Activated naive CD4-positive, alpha-beta T cell treated with anti-CD3 and anti-CD28 coated beads for 36 hours (primary cell): Measurements from ENCODE around the gene GK. TPM values are rescaled to one million over a fixed set of nuclear protein-coding genes. Genes with fewer than 3 reads are reported as not detected.

ENCODE experiments used
- CTCF ChIA-PET: fragments of 350-600 bp; sonication (Branson Sonifier 250); formaldehyde crosslinking; loops from one replicate; lab custom pipeline; 2021; ENCODE audit warnings: antibody characterized with exemption; lab: Charles Lee
- DNase-seq: peaks from one replicate; pipeline ENCODE4 v3.0.0-alpha.2; 2020
- H3K27ac Mint-ChIP-seq: one replicate; pipeline ENCODE4 v1.8.0; 2021; ENCODE audit warnings: mild to moderate bottlenecking, mixed read lengths
- H3K27me3 Mint-ChIP-seq: one replicate; pipeline ENCODE4 v1.8.0; 2021; ENCODE audit warnings: low read depth, mixed read lengths
- H3K36me3 Mint-ChIP-seq: one replicate; pipeline ENCODE4 v1.8.0; 2021; ENCODE audit warnings: low read depth, mixed read lengths
- H3K4me1 Mint-ChIP-seq: one replicate; pipeline ENCODE4 v1.8.0; 2021; ENCODE audit warnings: low read depth, mixed read lengths
- H3K4me3 Mint-ChIP-seq: one replicate; pipeline ENCODE4 v1.8.0; 2021; ENCODE audit warnings: mild to moderate bottlenecking, moderate library complexity, mixed read lengths
- H3K9me3 Mint-ChIP-seq: one replicate; pipeline ENCODE4 v1.8.0; 2021; ENCODE audit warnings: mixed read lengths
- intact Hi-C: fragments of 100-400 bp; cut with micrococcal nuclease; formaldehyde crosslinking; loops from one replicate; pipeline ENCODE4 v1.15.1; 2023
- total RNA-seq, 2 experiments: library from RNA; stranded (reverse); gene quantifications; one replicate each; pipeline ENCODE4 v1.2.3, GENCODE V29; 2021

GK gene
- total RNA-seq, 2 experiments from 2014 or later: 85.9 to 90.3 TPM

DNA sequence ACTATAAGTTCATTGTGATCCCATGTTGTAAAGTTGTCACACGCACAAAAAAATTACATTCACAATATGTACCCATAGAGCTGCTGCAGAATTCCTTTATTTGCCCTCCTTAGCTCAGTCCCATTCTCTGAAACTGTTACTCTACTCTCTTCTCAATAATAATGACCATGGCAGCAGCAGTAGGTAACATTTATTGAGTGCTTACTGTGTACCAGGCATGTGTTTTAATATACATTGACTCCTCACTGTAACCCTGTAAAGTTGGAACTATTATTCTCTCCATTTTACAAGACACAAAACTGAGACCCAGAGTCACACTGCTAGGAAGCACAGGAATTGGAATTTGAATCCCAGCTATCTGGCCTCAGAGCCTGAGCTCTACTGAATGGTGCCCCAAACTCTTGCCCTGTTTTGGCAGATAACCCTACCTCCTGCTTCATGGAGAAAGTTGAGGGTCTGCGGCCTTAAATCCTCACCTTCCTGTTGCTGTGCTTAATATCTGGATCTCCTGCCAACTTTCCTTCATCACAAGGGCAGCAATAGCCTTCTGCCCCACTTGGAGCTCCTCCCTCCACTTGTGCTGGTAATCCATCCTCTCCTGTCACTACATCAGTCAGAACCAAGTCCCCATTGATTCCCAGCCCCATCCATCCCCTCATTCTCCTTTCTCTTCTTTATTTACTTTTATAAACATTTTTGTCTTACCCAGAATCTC lies 20.8 kb downstream of the GK start:
- Mint-ChIP-seq H3K27ac (no peak overlapping the region), H3K9me3 (no peaks in the 10 kb centered on the region), H3K36me3 (peaks cover 40% of the 10 kb centered on the region), H3K4me1 (no peaks in the 10 kb centered on the region), H3K27me3 (no peaks in the 10 kb centered on the region), H3K4me3 (no peak overlapping the region)
- CTCF ChIA-PET: no interaction called here
- DNase-seq: no peak
- intact Hi-C loops: no loop called here

GRCh38 chrX:30674799-30675198 lies 21.6 kb downstream of the GK start:
- Mint-ChIP-seq H3K27me3 (no peaks in the 10 kb centered on the region), H3K4me1 (no peaks in the 10 kb centered on the region), H3K9me3 (no peaks in the 10 kb centered on the region), H3K27ac (no peak overlapping the region), H3K4me3 (no peak overlapping the region), H3K36me3 (peaks cover 46% of the 10 kb centered on the region)
- no peak for DNase-seq
- intact Hi-C loops: no loop called here
- CTCF ChIA-PET: no interaction called here

DNA sequence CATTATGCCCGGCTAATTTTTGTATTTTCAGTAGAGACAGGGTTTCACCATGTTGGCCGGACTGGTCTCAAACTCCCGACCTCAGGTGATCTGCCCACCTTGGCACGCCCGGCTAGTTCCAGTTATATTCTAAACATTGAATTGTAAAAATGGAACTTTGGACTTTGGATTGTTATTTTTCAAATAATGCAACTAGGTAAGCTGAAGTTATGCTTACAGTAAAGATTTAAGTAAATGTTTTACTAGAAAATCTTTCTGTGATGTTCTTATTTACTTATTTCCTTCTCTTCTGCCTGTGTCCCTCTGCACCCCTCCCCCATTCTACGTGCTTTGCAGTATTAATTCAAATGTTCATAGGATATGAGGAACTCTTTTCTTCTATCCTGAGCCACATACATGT lies 26.1 kb downstream of the GK start:
- peaks cover 45% of the 10 kb centered on the region for H3K36me3 Mint-ChIP-seq
- no peaks in the 10 kb centered on the region for H3K4me1 Mint-ChIP-seq

DNA sequence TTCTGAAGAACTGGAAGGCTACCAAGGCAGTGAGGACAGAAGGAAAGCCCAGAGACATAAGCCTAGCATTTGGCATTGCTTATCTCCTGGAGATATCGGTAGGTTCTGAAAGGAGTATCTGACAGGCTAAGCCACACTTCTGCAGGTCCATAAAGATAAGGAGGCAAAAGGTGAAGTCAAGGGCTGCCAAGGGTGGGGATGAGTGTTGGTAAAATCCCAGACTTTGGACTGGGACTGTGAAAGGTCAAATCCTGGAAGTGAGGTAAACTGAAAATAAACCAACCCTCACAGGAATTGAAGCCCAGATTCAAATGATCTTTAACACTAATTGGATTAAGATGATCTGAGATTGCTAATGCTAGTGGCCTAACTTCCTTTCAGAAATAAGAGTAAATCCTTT lies 27.4 kb downstream of the GK start:
- intact Hi-C loops: no loop called here
- H3K4me1 Mint-ChIP-seq: no peaks in the 10 kb centered on the region
- CTCF ChIA-PET: no interaction called here
- H3K27ac Mint-ChIP-seq: no peak overlapping the region
- peaks cover 41% of the 10 kb centered on the region for H3K36me3 Mint-ChIP-seq
- no peaks in the 10 kb centered on the region for H3K9me3 Mint-ChIP-seq
- DNase-seq: no peak
- no peaks in the 10 kb centered on the region for H3K27me3 Mint-ChIP-seq
- H3K4me3 Mint-ChIP-seq: no peak overlapping the region

More for the DNA sequence above, 26.1 kb downstream of the GK start:
- no peak overlapping the region for H3K27ac Mint-ChIP-seq
- no peak overlapping the region for H3K4me3 Mint-ChIP-seq
- no peak for DNase-seq
- H3K27me3 Mint-ChIP-seq: no peaks in the 10 kb centered on the region
- CTCF ChIA-PET: no interaction called here
- intact Hi-C loops: no loop called here
- no peaks in the 10 kb centered on the region for H3K9me3 Mint-ChIP-seq

DNA sequence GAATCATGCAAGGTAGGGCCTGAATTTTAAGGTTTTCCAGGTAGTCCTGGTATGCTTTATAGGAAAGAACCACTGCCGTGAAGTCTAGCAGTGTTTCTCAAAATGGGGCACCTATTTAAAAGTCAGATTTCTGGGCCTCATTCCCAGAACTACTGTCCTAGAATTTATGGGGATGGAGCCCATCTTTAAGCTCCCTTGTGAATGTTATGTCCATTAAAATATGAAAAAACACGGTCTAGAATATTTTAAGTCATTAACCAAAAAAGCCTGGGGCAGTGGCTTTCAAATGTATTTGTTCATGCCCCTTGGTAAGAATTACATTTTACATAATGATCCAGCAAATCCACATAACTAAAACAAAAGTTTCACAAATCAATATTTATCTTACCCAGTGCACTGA lies 35.4 kb downstream of the GK start:
- Mint-ChIP-seq H3K4me1 (no peaks in the 10 kb centered on the region), H3K4me3 (no peak overlapping the region), H3K27me3 (no peaks in the 10 kb centered on the region), H3K9me3 (no peaks in the 10 kb centered on the region), H3K27ac (no peak overlapping the region), H3K36me3 (peaks cover 31% of the 10 kb centered on the region)
- intact Hi-C loops: no loop called here
- no peak for DNase-seq
- CTCF ChIA-PET: interaction anchor here (1.2 kb wide), 1 partner anchor 54 kb away, joined by 5 read pairs; no protein-coding TSS in a partner anchor

DNA sequence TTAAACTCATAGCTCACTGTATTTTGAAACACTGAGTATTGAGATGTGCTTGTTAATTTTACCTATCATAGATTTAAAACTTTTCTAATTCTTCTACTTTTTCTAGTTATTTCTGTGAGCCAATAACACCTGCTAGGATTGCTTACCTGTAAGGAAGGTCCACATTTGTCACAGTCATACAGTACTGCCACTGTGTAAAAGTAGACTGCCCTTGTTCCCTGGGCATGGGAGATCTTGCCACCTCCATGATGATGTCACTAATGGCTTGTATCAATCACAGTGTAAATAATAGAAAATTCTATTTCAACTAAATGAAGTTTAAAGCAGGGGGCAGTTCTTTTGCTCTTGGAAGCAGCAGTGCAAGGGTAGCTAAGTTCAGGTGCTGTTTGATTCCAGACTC lies 35.9 kb downstream of the GK start:
- no peaks in the 10 kb centered on the region for H3K27me3 Mint-ChIP-seq
- no peak for DNase-seq
- H3K4me1 Mint-ChIP-seq: no peaks in the 10 kb centered on the region
- H3K4me3 Mint-ChIP-seq: no peak overlapping the region
- CTCF ChIA-PET: interaction anchor here (1.2 kb wide), 1 partner anchor 54 kb away, joined by 5 read pairs; no protein-coding TSS in a partner anchor
- H3K36me3 Mint-ChIP-seq: peaks cover 28% of the 10 kb centered on the region
- H3K9me3 Mint-ChIP-seq: no peaks in the 10 kb centered on the region
- H3K27ac Mint-ChIP-seq: no peak overlapping the region
- intact Hi-C loops: no loop called here

- Mint-ChIP-seq H3K27me3 (no peaks in the 10 kb centered on the region), H3K4me3 (no peak overlapping the region), H3K36me3 (peaks cover 36% of the 10 kb centered on the region), H3K27ac (no peak overlapping the region), H3K9me3 (no peaks in the 10 kb centered on the region), H3K4me1 (no peaks in the 10 kb centered on the region)
- CTCF ChIA-PET: interaction anchor here (0.6 kb wide), 1 partner anchor 54 kb away, joined by 6 read pairs; no protein-coding TSS in a partner anchor
- no peak for DNase-seq
- intact Hi-C loops: no loop called here
These were observed 37.1 kb downstream of the GK start for GRCh38 chrX:30690330-30690729.

GRCh38 chrX:30693999-30694650 lies 40.9 kb downstream of the GK start:
- DNase-seq: no peak
- CTCF ChIA-PET: no interaction called here
- no peaks in the 10 kb centered on the region for H3K9me3 Mint-ChIP-seq
- H3K27ac Mint-ChIP-seq: no peak overlapping the region
- no peaks in the 10 kb centered on the region for H3K27me3 Mint-ChIP-seq
- H3K36me3 Mint-ChIP-seq: peaks cover 34% of the 10 kb centered on the region
- intact Hi-C loops: no loop called here
- no peaks in the 10 kb centered on the region for H3K4me1 Mint-ChIP-seq
- no peak overlapping the region for H3K4me3 Mint-ChIP-seq

- H3K27me3 Mint-ChIP-seq: no peaks in the 10 kb centered on the region
- no peaks in the 10 kb centered on the region for H3K4me1 Mint-ChIP-seq
- H3K27ac Mint-ChIP-seq: no peak overlapping the region
- DNase-seq: no peak
- H3K36me3 Mint-ChIP-seq: peaks cover 22% of the 10 kb centered on the region
- H3K4me3 Mint-ChIP-seq: no peak overlapping the region
- CTCF ChIA-PET: interaction anchor here (1.5 kb wide), 1 partner anchor 67 kb away, joined by 3 read pairs; no protein-coding TSS in a partner anchor
- H3K9me3 Mint-ChIP-seq: no peaks in the 10 kb centered on the region
- intact Hi-C loops: no loop called here
These were observed 49.5 kb downstream of the GK start for GRCh38 chrX:30702736-30703135.

GRCh38 chrX:30706216-30706775 lies 53.1 kb downstream of the GK start:
- no peak for DNase-seq
- H3K9me3 Mint-ChIP-seq: no peaks in the 10 kb centered on the region
- intact Hi-C loops: no loop called here
- H3K4me3 Mint-ChIP-seq: no peak overlapping the region
- CTCF ChIA-PET: interaction anchor here (1.2 kb wide), 1 partner anchor 71 kb away, joined by 3 read pairs; no protein-coding TSS in a partner anchor
- H3K36me3 Mint-ChIP-seq: peaks cover 35% of the 10 kb centered on the region
- no peak overlapping the region for H3K27ac Mint-ChIP-seq
- H3K27me3 Mint-ChIP-seq: no peaks in the 10 kb centered on the region
- H3K4me1 Mint-ChIP-seq: peaks cover 4% of the 10 kb centered on the region

GRCh38 chrX:30712214-30712613 lies 59.0 kb downstream of the GK start:
- H3K36me3 Mint-ChIP-seq: peaks cover 40% of the 10 kb centered on the region
- no peaks in the 10 kb centered on the region for H3K27me3 Mint-ChIP-seq
- intact Hi-C loops: loop anchor here (2.0 to 5.0 kb wide), 2 partner anchors 23 to 430 kb away; no protein-coding TSS in a partner anchor
- CTCF ChIA-PET: interaction anchor here (0.7 kb wide), 1 partner anchor 130 kb away, joined by 4 read pairs; no protein-coding TSS in a partner anchor
- no peaks in the 10 kb centered on the region for H3K9me3 Mint-ChIP-seq
- H3K4me3 Mint-ChIP-seq: no peak overlapping the region
- no peak overlapping the region for H3K27ac Mint-ChIP-seq
- peaks cover 22% of the 10 kb centered on the region for H3K4me1 Mint-ChIP-seq
- no peak for DNase-seq

DNA sequence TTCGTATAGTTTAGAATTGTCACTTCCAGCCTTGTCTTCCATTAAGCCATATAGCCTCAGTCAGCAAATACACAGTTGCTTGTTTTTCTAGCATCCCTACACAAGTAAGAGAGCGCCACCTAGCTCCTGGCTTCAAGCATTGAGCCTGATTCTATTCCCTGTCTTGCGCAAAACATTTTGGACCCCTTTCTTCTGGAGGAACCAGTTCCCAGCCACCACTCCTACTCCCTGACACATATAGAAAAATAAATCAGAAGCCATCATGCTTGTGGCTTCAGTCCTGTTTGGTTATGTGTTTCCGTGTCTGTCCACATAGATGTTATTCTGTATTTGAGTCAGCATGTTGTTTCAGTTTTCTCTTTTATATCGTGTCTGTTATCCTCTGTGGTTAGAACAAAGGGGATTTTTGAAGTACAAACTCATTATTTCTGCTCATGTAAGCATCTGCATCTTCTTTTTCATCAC lies 59.9 kb downstream of the GK start:
- peak overlapping the region; percentile 82 for H3K27ac Mint-ChIP-seq
- H3K4me3 Mint-ChIP-seq: no peak overlapping the region
- CTCF ChIA-PET: no interaction called here
- no peaks in the 10 kb centered on the region for H3K27me3 Mint-ChIP-seq
- peak; percentile 65 for DNase-seq
- intact Hi-C loops: loop anchor here (1.0 to 5.0 kb wide), 10 partner anchors 22 to 431 kb away; partner anchors contain the start of genes TAB3 and TASL
- H3K9me3 Mint-ChIP-seq: no peaks in the 10 kb centered on the region
- peaks cover 22% of the 10 kb centered on the region for H3K4me1 Mint-ChIP-seq
- peaks cover 43% of the 10 kb centered on the region for H3K36me3 Mint-ChIP-seq
